ENCODE data around the gene APBB1IP.
"Not testable (repeated sequence)": the region's sequence is repeated elsewhere in the genome, so short reads cannot be mapped to it uniquely, and the experiment has no call there.

APBB1IP gene

GRCh38 chr10:26437637-26438461, at the start of gene APBB1IP:
Gene APBB1IP (plus strand): TSS chr10:26438341. CDS start chr10:26492327, 53,986 bp downstream.
- no peak for DNase-seq

GRCh38 chr10:26389533-26389932, 48.6 kb upstream of the APBB1IP start:
- DNase-seq: no peak

- DNase-seq: no peak
Observed at GRCh38 chr10:26391701-26392695, 46.1 kb upstream of the APBB1IP start.

GRCh38 chr10:26398353-26398752, 39.8 kb upstream of the APBB1IP start:
- DNase-seq: not testable (repeated sequence)

- DNase-seq: no peak
Observed at GRCh38 chr10:26407406-26407969, 30.7 kb upstream of the APBB1IP start.

- no peak for DNase-seq
Observed at GRCh38 chr10:26408858-26409494, 29.2 kb upstream of the APBB1IP start.

- DNase-seq: no peak
Observed at GRCh38 chr10:26410356-26410755, 27.8 kb upstream of the APBB1IP start.

- DNase-seq: no peak
Observed at GRCh38 chr10:26412932-26413331, 25.2 kb upstream of the APBB1IP start.

- DNase-seq: no peak
Observed at GRCh38 chr10:26413375-26413774, 24.8 kb upstream of the APBB1IP start.

GRCh38 chr10:26417136-26417535, 21.0 kb upstream of the APBB1IP start:
- DNase-seq: no peak

- DNase-seq: no peak
Observed at GRCh38 chr10:26422977-26423376, 15.2 kb upstream of the APBB1IP start.

- DNase-seq: no peak
Observed at GRCh38 chr10:26423722-26424121, 14.4 kb upstream of the APBB1IP start.

- DNase-seq: no peak
Observed at GRCh38 chr10:26430641-26431163, 7.4 kb upstream of the APBB1IP start.

- DNase-seq: no peak
Observed at GRCh38 chr10:26432938-26433337, 5.2 kb upstream of the APBB1IP start.

- DNase-seq: no peak
Observed at GRCh38 chr10:26435852-26436251, 2.3 kb upstream of the APBB1IP start.

- no peak for DNase-seq
Observed at GRCh38 chr10:26436848-26437247, 1.3 kb upstream of the APBB1IP start.

GRCh38 chr10:26438534-26439341, 597 bp downstream of the APBB1IP start:
- no peak for DNase-seq

GRCh38 chr10:26439406-26440087, 1.4 kb downstream of the APBB1IP start:
- no peak for DNase-seq

- DNase-seq: no peak
Observed at GRCh38 chr10:26440088-26440470, 1.9 kb downstream of the APBB1IP start.

- no peak for DNase-seq
Observed at GRCh38 chr10:26441491-26442214, 3.5 kb downstream of the APBB1IP start.

Measured in SHP77 treated with DMSO at 0.1 percent for 48 hours (cell line).